Fibroblast of lung (primary cell): ENCODE results near the gene ING4. TPM values are rescaled to one million over a fixed set of nuclear protein-coding genes. Genes with fewer than 3 reads are reported as not detected.

Experiments
- DNase-seq, 2 donors: peaks; one replicate each; pipeline versions ENCODE4 v3.0.0 to v3.0.0-alpha.2; 2010; ENCODE audit warnings: low read depth in 2 of 2
- H2AFZ ChIP-seq: 2 replicates; pipeline ENCODE4 v1.5.1; 2012; ENCODE audit warnings: low read length, control low read depth, inconsistent platforms
- H3K27ac ChIP-seq: 2 replicates; pipeline ENCODE4 v1.5.1; 2011; ENCODE audit warnings: low read length, control low read depth; ENCODE audit not compliant: insufficient read depth
- H3K27me3 ChIP-seq: 2 replicates; pipeline ENCODE4 v1.5.1; 2011; ENCODE audit warnings: mild to moderate bottlenecking, low read length; ENCODE audit not compliant: control insufficient read depth, insufficient read depth
- H3K36me3 ChIP-seq: 2 replicates; pipeline ENCODE4 v1.5.1; 2011; ENCODE audit warnings: low read length; ENCODE audit not compliant: control insufficient read depth, insufficient read depth
- H3K4me1 ChIP-seq: 2 replicates; pipeline ENCODE4 v1.5.1; 2011; ENCODE audit warnings: low read length; ENCODE audit not compliant: control insufficient read depth, insufficient read depth; ENCODE audit errors: extremely low read depth
- H3K4me2 ChIP-seq: 2 replicates; pipeline ENCODE4 v1.5.1; 2011; ENCODE audit warnings: low read length, control low read depth; ENCODE audit not compliant: insufficient read depth; ENCODE audit errors: extremely low read depth
- H3K4me3 ChIP-seq, 4 experiments: fragments of 200-600 bp in 1 of 4; sonication (generic) in 1 of 4; replicated peaks in 1 of 4; 2 replicates each; pipeline ENCODE4 v1.5.1; 2011 to 2016; ENCODE audit warnings: low read length in 4 of 4, low read depth in 3 of 4, mild to moderate bottlenecking in 3 of 4, control low read depth in 2 of 4, inconsistent platforms in 1 of 4, mixed read lengths in 1 of 4; ENCODE audit not compliant: insufficient read depth in 1 of 4; ENCODE audit errors: control extremely low read depth in 1 of 4
- H3K79me2 ChIP-seq: 2 replicates; pipeline ENCODE4 v1.5.1; 2012; ENCODE audit warnings: mild to moderate bottlenecking, low read length, inconsistent platforms; ENCODE audit not compliant: control insufficient read depth, insufficient read depth
- H3K9ac ChIP-seq: 2 replicates; pipeline ENCODE4 v1.5.1; 2011; ENCODE audit warnings: mild to moderate bottlenecking, low read length, control low read depth; ENCODE audit not compliant: insufficient read depth
- H3K9me3 ChIP-seq: 2 replicates; pipeline ENCODE4 v1.5.1; 2012; ENCODE audit warnings: low read depth, low read length; ENCODE audit not compliant: control insufficient read depth, insufficient read depth
- H4K20me1 ChIP-seq: 2 replicates; pipeline ENCODE4 v1.5.1; 2011; ENCODE audit warnings: low read length; ENCODE audit not compliant: control insufficient read depth, insufficient read depth; ENCODE audit errors: extremely low read depth
- EZH2 ChIP-seq: IDR thresholded peaks from 2 replicates; pipeline ENCODE4 v1.5.1; 2012; ENCODE audit warnings: low read length, control low read depth, mild to moderate bottlenecking; ENCODE audit errors: missing control alignments
- polyA plus RNA-seq, 2 donors: library from polyadenylated mRNA; depleted of rRNA in 1 of 2; stranded (reverse) in 1 of 2; unstranded in 1 of 2; fragments of >200 nt; gene quantifications; 2 replicates each; pipeline ENCODE4 v1.2.1, GENCODE V29; 2011 to 2012; ENCODE audit warnings: missing spikeins in 1 of 2
- total RNA-seq: library from RNA; depleted of rRNA; stranded (reverse); fragments of >200 nt; gene quantifications from 2 replicates; pipeline ENCODE4 v1.2.1, GENCODE V29; 2014
- TF ChIP-seq, protein P1 (sequence below), 2 donors: IDR thresholded peaks in 1 of 2; conservative IDR thresholded peaks in 1 of 2; 1 replicate in 1 of 2; 2 replicates in 1 of 2; pipeline ENCODE4 v1.5.1; 2011 to 2012; ENCODE audit warnings: low read length in 2 of 2, control low read depth in 1 of 2, inconsistent platforms in 1 of 2, low read depth in 1 of 2, mild to moderate bottlenecking in 1 of 2

ING4 gene
- total and polyA plus RNA-seq, 2 donors (not counting 1 experiment from before 2014, with no cell fraction given), result 36.0 to 47.1 TPM

DNA sequence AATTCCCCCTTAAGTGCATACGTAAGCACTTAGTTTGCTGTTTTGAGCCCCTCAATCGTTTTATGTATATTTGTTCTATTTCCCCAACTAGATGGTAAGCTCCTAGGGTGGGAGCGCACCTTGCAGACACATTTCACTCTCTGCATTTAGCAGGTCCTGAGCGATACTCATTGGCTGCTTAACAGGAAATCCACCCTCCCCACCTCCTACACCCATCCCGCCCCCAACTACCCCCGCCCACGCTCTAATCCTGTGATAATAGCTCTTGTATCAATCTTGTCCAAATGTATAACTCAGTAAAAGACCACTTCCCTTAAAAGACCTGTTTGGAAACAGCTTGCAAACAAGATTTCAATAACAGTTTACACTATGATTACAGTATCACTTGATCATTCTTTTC lies 35.3 kb downstream of the ING4 start:
- peak overlapping the region in 2 of 4 experiments; percentile 12 to 34 for H3K4me3 ChIP-seq
- no peak for TF ChIP-seq EZH2
- TF ChIP-seq, protein P1, sequence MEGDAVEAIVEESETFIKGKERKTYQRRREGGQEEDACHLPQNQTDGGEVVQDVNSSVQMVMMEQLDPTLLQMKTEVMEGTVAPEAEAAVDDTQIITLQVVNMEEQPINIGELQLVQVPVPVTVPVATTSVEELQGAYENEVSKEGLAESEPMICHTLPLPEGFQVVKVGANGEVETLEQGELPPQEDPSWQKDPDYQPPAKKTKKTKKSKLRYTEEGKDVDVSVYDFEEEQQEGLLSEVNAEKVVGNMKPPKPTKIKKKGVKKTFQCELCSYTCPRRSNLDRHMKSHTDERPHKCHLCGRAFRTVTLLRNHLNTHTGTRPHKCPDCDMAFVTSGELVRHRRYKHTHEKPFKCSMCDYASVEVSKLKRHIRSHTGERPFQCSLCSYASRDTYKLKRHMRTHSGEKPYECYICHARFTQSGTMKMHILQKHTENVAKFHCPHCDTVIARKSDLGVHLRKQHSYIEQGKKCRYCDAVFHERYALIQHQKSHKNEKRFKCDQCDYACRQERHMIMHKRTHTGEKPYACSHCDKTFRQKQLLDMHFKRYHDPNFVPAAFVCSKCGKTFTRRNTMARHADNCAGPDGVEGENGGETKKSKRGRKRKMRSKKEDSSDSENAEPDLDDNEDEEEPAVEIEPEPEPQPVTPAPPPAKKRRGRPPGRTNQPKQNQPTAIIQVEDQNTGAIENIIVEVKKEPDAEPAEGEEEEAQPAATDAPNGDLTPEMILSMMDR (conservative IDR thresholded peaks at IDR 0.05 in 1 of 2, IDR thresholded peaks at IDR 0.05 in 1 of 2; ENCODE audit: low read depth in 1 of 2, low read length in 2 of 2), result no peak
- no peak overlapping the region for H3K27ac ChIP-seq
- no peaks in the 10 kb centered on the region for H3K27me3 ChIP-seq
- no peaks in the 10 kb centered on the region for H3K36me3 ChIP-seq
- H4K20me1 ChIP-seq, result no peaks in the 10 kb centered on the region
- H3K9ac ChIP-seq, result no peak overlapping the region
- H3K9me3 ChIP-seq, result no peaks in the 10 kb centered on the region
- peak overlapping the region; percentile 64 for H2AFZ ChIP-seq
- H3K4me1 ChIP-seq, result no peaks in the 10 kb centered on the region
- no peak for DNase-seq
- no peaks in the 10 kb centered on the region for H3K79me2 ChIP-seq
- peak overlapping the region; percentile 44 for H3K4me2 ChIP-seq

DNA sequence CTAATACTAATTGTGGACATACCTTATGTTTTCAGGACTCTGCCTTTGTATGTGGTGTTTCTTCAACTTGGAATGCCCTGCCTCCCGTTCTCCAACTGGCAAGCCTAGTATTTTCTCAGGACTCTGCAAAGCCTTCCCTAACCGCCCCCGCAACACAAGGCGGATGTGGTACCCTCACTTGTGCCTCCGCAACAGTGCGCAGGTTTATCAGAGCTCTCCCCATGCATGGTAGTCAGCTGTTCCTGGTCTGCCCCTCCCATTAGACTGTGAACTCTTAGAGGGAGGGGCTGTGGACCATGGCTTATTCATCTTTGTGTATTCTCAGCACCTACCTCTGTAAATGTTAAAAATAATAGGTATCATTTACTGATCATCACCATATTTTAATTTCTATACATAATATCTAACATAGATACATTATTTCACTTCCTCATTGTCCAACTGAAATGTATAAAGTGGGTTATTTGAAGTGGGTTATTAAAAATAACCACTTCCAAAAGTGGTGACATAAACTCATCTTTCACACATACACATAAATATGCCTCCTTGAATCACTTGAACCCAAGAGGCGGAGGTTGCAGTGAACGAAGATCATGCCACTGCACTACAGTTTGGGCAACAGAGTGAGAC lies 36.1 kb downstream of the ING4 start:
- no peak overlapping the region for H3K27ac ChIP-seq
- no peaks in the 10 kb centered on the region for H3K9me3 ChIP-seq
- peak overlapping the region; percentile 26 for H2AFZ ChIP-seq
- H3K4me1 ChIP-seq, result no peaks in the 10 kb centered on the region
- H3K36me3 ChIP-seq, result no peaks in the 10 kb centered on the region
- H3K79me2 ChIP-seq, result no peaks in the 10 kb centered on the region
- H4K20me1 ChIP-seq, result no peaks in the 10 kb centered on the region
- TF ChIP-seq EZH2, result no peak
- TF ChIP-seq, protein P1 (conservative IDR thresholded peaks at IDR 0.05 in 1 of 2, IDR thresholded peaks at IDR 0.05 in 1 of 2; ENCODE audit: low read depth in 1 of 2, low read length in 2 of 2), result no peak
- no peak overlapping the region for H3K4me2 ChIP-seq
- no peaks in the 10 kb centered on the region for H3K27me3 ChIP-seq
- no peak for DNase-seq
- H3K9ac ChIP-seq, result no peak overlapping the region
- no peak overlapping the region for H3K4me3 ChIP-seq

DNA sequence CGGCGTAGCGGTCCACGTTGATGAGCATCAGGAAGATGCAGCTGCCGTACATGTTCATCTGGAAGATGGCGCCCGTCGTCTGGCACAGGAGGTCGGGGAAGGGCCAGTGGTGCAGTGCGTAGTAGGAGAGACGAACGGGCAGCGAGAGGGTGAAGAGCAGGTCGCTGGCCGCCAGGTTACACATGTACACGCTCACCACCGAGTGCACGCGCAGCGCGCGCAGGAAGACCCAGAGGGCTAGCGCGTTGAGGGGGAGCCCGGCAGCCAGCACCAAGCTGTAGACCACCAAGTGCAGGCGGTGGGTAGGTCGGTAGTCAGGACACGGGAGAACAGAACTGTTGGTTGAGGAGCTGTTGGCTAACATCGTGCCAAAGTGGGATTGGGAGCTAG lies 42.0 kb downstream of the ING4 start:
- no peak for DNase-seq

More for the DNA sequence above, 42.0 kb downstream of the ING4 start:
- Histone ChIP-seq H3K4me1 (no peaks in the 10 kb centered on the region), H4K20me1 (no peaks in the 10 kb centered on the region), H3K4me3 (no peak overlapping the region), H3K9ac (no peak overlapping the region), H3K27ac (no peak overlapping the region), H3K9me3 (no peaks in the 10 kb centered on the region), H3K27me3 (no peaks in the 10 kb centered on the region), H3K4me2 (no peak overlapping the region), H3K36me3 (no peaks in the 10 kb centered on the region), H2AFZ (no peak overlapping the region), H3K79me2 (no peaks in the 10 kb centered on the region)
- TF ChIP-seq, protein P1 (conservative IDR thresholded peaks at IDR 0.05 in 1 of 2, IDR thresholded peaks at IDR 0.05 in 1 of 2; ENCODE audit: low read depth in 1 of 2, low read length in 2 of 2), result no peak
- no peak for TF ChIP-seq EZH2
